Adrenal gland (tissue), 12 donors: ENCODE results near the gene NR2C1. TPM values are rescaled to one million over a fixed set of nuclear protein-coding genes. Genes with fewer than 3 reads are reported as not detected.
"Not testable (repeated sequence)": the region's sequence is repeated elsewhere in the genome, so short reads cannot be mapped to it uniquely, and the experiment has no call there.

ENCODE experiments used
- DNase-seq, 7 donors: peaks; one replicate each; pipeline ENCODE4 v3.0.0-alpha.2; 2019 to 2020
- H3K27ac ChIP-seq, 5 donors: fragments of 200-600 bp; sonication (generic) in 4 of 5; 1 replicate in 3 of 5; 2 replicates in 2 of 5; pipeline versions ENCODE4 v1.5.1 to v1.8.0; 2016 to 2020; ENCODE audit warnings: mild to moderate bottlenecking in 1 of 5
- H3K27me3 ChIP-seq: fragments of 200-600 bp; 2 replicates; pipeline ENCODE4 v1.8.0; 2021
- H3K36me3 ChIP-seq, 2 donors: fragments of 200-600 bp; replicated peaks in 1 of 2; 1 replicate in 1 of 2; 2 replicates in 1 of 2; pipeline versions ENCODE4 v1.5.1 to v1.8.0; 2018 to 2022
- H3K4me1 ChIP-seq, 2 donors: fragments of 200-600 bp; replicated peaks in 1 of 2; 1 replicate in 1 of 2; 2 replicates in 1 of 2; pipeline versions ENCODE4 v1.5.1 to v1.8.0; 2018 to 2021
- H3K4me3 ChIP-seq, 4 donors: fragments of 200-600 bp; sonication (generic) in 3 of 4; one replicate each; pipeline ENCODE4 v1.5.1; 2016 to 2018
- H3K9me3 ChIP-seq, 3 donors: fragments of 200-600 bp; sonication (generic) in 1 of 3; replicated peaks in 1 of 3; 1 replicate in 2 of 3; 2 replicates in 1 of 3; pipeline versions ENCODE4 v1.5.1 to v1.8.0; 2016 to 2021
- POLR2A ChIP-seq, 2 donors: fragments of 450-650 bp; IDR thresholded peaks; one replicate each; pipeline ENCODE4 v1.6.1; 2017; ENCODE audit warnings: antibody characterized with exemption in 2 of 2, mild to moderate bottlenecking in 2 of 2, moderate library complexity in 1 of 2
- WGBS, 4 donors: extraction: QIAGEN DNeasy Blood & Tissue Kit in 2 of 4; methylation state at CpG; one replicate each; pipeline versions ENCODE4 v1.1.5 to v1.1.7; 2013 to 2017; 5-methylcytosine and 5-hydroxymethylcytosine counted together
- intact Hi-C, 2 donors: fragments of 100-400 bp; cut with DNase I; formaldehyde crosslinking; loops; one replicate each; pipeline versions ENCODE4 v1.14.1 to v1.15.0; 2022 to 2023
- polyA plus RNA-seq, 3 donors: library from polyadenylated mRNA; stranded (reverse); fragments of 200-250 nt in 2 of 3; fragments of 350-450 nt in 1 of 3; fragmentation: Illumina TruSeq in 1 of 3; extraction: RNeasy Lipid Tissue Mini Kit (QIAGEN cat#74804) in 1 of 3; gene quantifications; one replicate each; pipeline ENCODE4 v1.2.3, GENCODE V29; 2013 to 2014
- total RNA-seq, 9 donors: library from RNA; depleted of rRNA in 4 of 9; stranded (reverse); fragments of >200 nt in 4 of 9; fragments of 120-200 nt in 1 of 9; fragmentation: NEBNext Ultra II Directional in 1 of 9; extraction: Animal tissue kit (Norgen Biotek cat#: 25700) in 1 of 9; gene quantifications; one replicate each; pipeline versions ENCODE4 v1.1.0 to v1.2.4, GENCODE V29; 2013 to 2023
- TF ChIP-seq, protein P1 (sequence below), 6 experiments: fragments of 450-650 bp in 4 of 6; fragments of 200-600 bp in 2 of 6; sonication (generic) in 1 of 6; IDR thresholded peaks; 1 replicate in 5 of 6; 2 replicates in 1 of 6; pipeline versions ENCODE4 v1.5.1 to v1.8.0; 2016 to 2021; ENCODE audit warnings: antibody characterized with exemption in 6 of 6, mild to moderate bottlenecking in 2 of 6, moderate library complexity in 1 of 6
- donor health status: healthy with polysubstance abuse.
- donor health status: Bipolar disorder and iron deficiency.
- donor health status: DM: yes; HTN: yes; CAD: no.
- donor health status: DM: no; HTN: no; CAD: no.
- donor health status: DM: no; HTN: no; CAD: no.
- donor health status: DM: yes; HTN: yes; CAD: no.

NR2C1 gene
- total and polyA plus RNA-seq, 12 donors = 19.8 to 300 (median 45.6) TPM

DNA sequence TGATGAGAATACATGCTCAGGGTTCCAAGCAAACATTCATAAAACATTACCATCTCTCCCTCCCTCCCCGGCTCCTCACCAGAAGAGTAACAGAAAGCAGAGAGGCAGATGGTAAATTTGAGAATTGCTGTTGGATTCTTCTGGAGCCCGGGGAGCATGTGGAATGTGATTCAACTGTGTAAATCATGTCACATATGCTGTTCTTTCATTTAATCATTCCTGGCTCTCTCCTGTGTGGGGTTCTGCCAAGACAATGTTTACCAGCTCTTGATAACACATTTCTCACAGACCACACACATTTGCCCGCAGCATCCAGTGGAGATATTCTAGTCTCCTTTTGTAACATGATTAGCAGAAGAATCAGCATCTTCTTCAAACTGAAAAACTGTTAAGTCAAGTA is 23.4 kb upstream of the NR2C1 start:
- H3K27ac ChIP-seq = peak overlapping the region in 2 of 5 donors; percentile 7 to 60
- DNase-seq = no peak
- WGBS, 4 donors = 62 to 72% (median 64%) methylated on average over 3 of the region's 3 CpGs

DNA sequence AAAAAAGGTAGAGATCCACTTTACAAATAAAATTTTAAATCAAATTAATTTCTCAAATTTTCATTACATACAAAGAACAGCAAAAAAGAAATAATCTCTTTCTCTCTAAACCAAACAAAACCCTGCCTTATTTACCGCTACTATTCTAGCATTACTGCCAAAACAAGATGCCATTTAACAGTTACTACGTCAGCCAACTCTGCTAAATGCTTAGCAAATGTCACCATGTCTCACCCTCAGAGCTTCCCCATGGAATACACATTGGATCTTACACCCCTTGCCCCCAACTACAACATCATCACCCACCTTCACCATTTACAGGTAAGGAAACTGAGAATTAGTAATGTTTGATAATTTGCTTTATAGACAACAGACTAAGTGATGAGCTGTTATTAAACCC is 23.0 kb upstream of the NR2C1 start:
- peaks cover 0 to 23% of the 10 kb centered on the region in 2 donors for H3K36me3 ChIP-seq
- intact Hi-C loops = no loop called here
- H3K4me1 ChIP-seq = peaks cover 0 to 3% of the 10 kb centered on the region in 2 donors
- no peak overlapping the region for H3K4me3 ChIP-seq
- TF ChIP-seq, protein P1, sequence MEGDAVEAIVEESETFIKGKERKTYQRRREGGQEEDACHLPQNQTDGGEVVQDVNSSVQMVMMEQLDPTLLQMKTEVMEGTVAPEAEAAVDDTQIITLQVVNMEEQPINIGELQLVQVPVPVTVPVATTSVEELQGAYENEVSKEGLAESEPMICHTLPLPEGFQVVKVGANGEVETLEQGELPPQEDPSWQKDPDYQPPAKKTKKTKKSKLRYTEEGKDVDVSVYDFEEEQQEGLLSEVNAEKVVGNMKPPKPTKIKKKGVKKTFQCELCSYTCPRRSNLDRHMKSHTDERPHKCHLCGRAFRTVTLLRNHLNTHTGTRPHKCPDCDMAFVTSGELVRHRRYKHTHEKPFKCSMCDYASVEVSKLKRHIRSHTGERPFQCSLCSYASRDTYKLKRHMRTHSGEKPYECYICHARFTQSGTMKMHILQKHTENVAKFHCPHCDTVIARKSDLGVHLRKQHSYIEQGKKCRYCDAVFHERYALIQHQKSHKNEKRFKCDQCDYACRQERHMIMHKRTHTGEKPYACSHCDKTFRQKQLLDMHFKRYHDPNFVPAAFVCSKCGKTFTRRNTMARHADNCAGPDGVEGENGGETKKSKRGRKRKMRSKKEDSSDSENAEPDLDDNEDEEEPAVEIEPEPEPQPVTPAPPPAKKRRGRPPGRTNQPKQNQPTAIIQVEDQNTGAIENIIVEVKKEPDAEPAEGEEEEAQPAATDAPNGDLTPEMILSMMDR (IDR thresholded peaks at IDR 0.05) = no peak
- TF ChIP-seq POLR2A (IDR thresholded peaks at IDR 0.05) = no peak
- 81 to 85% (median 83%) methylated on average over 2 of the region's 2 CpGs for WGBS, 4 donors
- H3K9me3 ChIP-seq = no peaks in the 10 kb centered on the region
- H3K27me3 ChIP-seq = no peaks in the 10 kb centered on the region
- H3K27ac ChIP-seq = peak overlapping the region in 2 of 5 donors; percentile 7 to 60
- DNase-seq = no peak

More for the DNA sequence above, 23.4 kb upstream of the NR2C1 start:
- no peaks in the 10 kb centered on the region for H3K27me3 ChIP-seq
- TF ChIP-seq, protein P1 (IDR thresholded peaks at IDR 0.05) = no peak
- TF ChIP-seq POLR2A (IDR thresholded peaks at IDR 0.05) = no peak
- intact Hi-C loops = no loop called here
- peaks cover 0 to 18% of the 10 kb centered on the region in 2 donors for H3K36me3 ChIP-seq
- peaks cover 0 to 3% of the 10 kb centered on the region in 2 donors for H3K4me1 ChIP-seq
- no peak overlapping the region for H3K4me3 ChIP-seq
- no peaks in the 10 kb centered on the region for H3K9me3 ChIP-seq

DNA sequence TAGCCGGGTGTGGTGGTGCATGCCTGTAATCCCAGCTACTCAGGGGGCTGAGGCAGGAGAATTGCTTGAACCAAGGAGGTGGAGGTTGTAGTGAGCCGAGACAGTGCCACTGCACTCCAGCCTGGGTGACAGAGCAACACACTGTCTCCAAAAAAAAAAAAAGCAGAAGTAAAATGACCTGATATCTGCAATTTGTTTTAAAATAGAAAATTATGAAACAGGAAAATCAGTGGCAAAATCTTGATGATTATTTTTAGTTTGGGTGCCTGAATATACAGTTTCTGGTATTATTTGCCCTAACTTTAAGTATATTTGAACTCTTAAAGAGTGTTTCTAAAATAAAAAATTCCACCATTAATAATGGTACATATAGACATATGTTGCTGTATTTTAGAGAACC is 22.4 kb upstream of the NR2C1 start:
- H3K9me3 ChIP-seq, H3K27ac ChIP-seq, intact Hi-C loops, H3K4me1 ChIP-seq, H3K4me3 ChIP-seq, DNase-seq, H3K27me3 ChIP-seq: not testable (repeated sequence)
- 78 to 93% (median 86%) methylated on average over 2 of the region's 2 CpGs for WGBS, 4 donors
- H3K36me3 ChIP-seq = peaks cover 0 to 28% of the 10 kb centered on the region in 2 donors

DNA sequence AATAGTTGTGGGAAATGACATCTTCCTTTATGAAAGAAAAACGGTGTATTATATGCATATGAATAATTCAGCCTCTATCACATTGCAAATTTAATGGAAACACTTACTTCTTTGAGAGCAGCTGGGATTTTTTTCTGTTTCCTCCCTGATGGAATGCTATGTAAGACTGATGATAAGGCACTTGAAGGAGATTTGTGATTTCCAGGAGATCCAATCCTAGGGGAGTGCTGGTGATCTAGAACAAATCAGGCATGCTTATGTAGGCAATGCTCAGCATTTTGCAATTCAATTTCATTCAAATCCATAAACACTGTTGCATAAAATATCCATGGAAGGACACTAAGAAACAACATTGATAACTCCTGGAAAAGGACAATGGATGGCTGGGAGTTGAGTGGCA is 16.0 kb upstream of the NR2C1 start:
- TF ChIP-seq, protein P1 (IDR thresholded peaks at IDR 0.05) = no peak
- no peak for TF ChIP-seq POLR2A (IDR thresholded peaks at IDR 0.05)
- Histone ChIP-seq H3K27ac (no peak overlapping the region), H3K4me1 (peaks cover 0 to 7% of the 10 kb centered on the region in 2 donors), H3K36me3 (peaks cover 0 to 36% of the 10 kb centered on the region in 2 donors), H3K27me3 (no peaks in the 10 kb centered on the region), H3K9me3 (no peaks in the 10 kb centered on the region), H3K4me3 (no peak overlapping the region)
- intact Hi-C loops = no loop called here
- 74 to 87% (median 82%) methylated on average over 1 of the region's 1 CpG for WGBS, 4 donors
- no peak for DNase-seq

DNA sequence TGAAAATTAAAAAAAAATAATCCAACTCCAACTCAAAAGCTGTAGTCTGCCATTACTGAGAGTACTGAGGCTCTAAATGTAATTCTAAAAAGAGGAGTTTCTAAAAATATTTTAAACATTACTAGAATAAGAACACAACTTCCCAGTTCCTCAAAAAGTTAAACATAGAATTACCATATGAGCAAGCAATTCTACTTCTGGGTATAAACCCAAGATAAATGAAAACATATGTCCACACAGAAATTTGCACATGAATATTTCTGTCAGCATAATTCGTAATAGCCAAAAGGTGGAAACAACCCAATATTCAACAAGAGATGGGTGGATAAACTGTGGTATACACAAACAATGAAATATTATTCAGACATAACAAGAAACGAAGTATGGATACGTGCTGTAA is 15.0 kb upstream of the NR2C1 start:
- Histone ChIP-seq H3K4me3 (no peak overlapping the region), H3K27me3 (no peaks in the 10 kb centered on the region), H3K4me1 (peaks cover 0 to 18% of the 10 kb centered on the region in 2 donors), H3K27ac (no peak overlapping the region), H3K9me3 (no peaks in the 10 kb centered on the region), H3K36me3 (peaks cover 0 to 36% of the 10 kb centered on the region in 2 donors)
- WGBS, 4 donors = 87 to 93% (median 91%) methylated on average over 3 of the region's 3 CpGs
- TF ChIP-seq, protein P1 (IDR thresholded peaks at IDR 0.05) = no peak
- no peak for TF ChIP-seq POLR2A (IDR thresholded peaks at IDR 0.05)
- intact Hi-C loops = no loop called here
- no peak for DNase-seq
